Endodermal cell (in vitro differentiated cells): Measurements from ENCODE around the gene ALDH1A1. TPM values are rescaled to one million over a fixed set of nuclear protein-coding genes. Genes with fewer than 3 reads are reported as not detected.

ENCODE experiments used
- DNase-seq: peaks from one replicate; pipeline ENCODE4 v3.0.0-alpha.2; 2017
- H3K27ac ChIP-seq: 2 replicates; pipeline ENCODE4 v1.5.1; 2013; ENCODE audit warnings: mild to moderate bottlenecking, low read depth, low read length, moderate library complexity
- H3K27me3 ChIP-seq: 2 replicates; pipeline ENCODE4 v1.6.1; 2013; ENCODE audit warnings: mild to moderate bottlenecking, low read length, moderate library complexity; ENCODE audit not compliant: insufficient read depth, control insufficient read depth, poor library complexity, severe bottlenecking
- H3K36me3 ChIP-seq: 2 replicates; pipeline ENCODE4 v1.7.0; 2013; ENCODE audit warnings: mild to moderate bottlenecking, low read length, moderate library complexity; ENCODE audit not compliant: control insufficient read depth, insufficient read depth
- H3K4me1 ChIP-seq: one replicate; pipeline ENCODE4 v1.7.0; 2013; ENCODE audit warnings: low read length; ENCODE audit not compliant: control insufficient read depth, insufficient read depth
- H3K4me3 ChIP-seq: 2 replicates; pipeline ENCODE4 v1.5.1; 2013; ENCODE audit warnings: mild to moderate bottlenecking, low read length, moderate library complexity
- H3K9ac ChIP-seq: 2 replicates; pipeline ENCODE4 v1.6.1; 2013; ENCODE audit warnings: mild to moderate bottlenecking, low read length, moderate library complexity; ENCODE audit not compliant: poor library complexity, severe bottlenecking; ENCODE audit errors: extremely low read depth
- H3K9me3 ChIP-seq: 2 replicates; pipeline ENCODE4 v1.6.1; 2013; ENCODE audit warnings: mild to moderate bottlenecking, low read length, moderate library complexity; ENCODE audit not compliant: control insufficient read depth
- H3K27ac Mint-ChIP-seq: 2 replicates; pipeline ENCODE4 v1.8.0; 2020; ENCODE audit warnings: mixed read lengths
- H3K27me3 Mint-ChIP-seq: 2 replicates; pipeline ENCODE4 v1.8.0; 2021; ENCODE audit warnings: mild to moderate bottlenecking, mixed read lengths; ENCODE audit not compliant: insufficient read depth
- H3K36me3 Mint-ChIP-seq: 2 replicates; pipeline ENCODE4 v1.8.0; 2020; ENCODE audit warnings: low read depth, mixed read lengths
- H3K4me1 Mint-ChIP-seq: 2 replicates; pipeline ENCODE4 v1.8.0; 2020; ENCODE audit warnings: mixed read lengths
- H3K4me3 Mint-ChIP-seq: 2 replicates; pipeline ENCODE4 v1.8.0; 2020; ENCODE audit warnings: mild to moderate bottlenecking, moderate library complexity, mixed read lengths
- H3K9me3 Mint-ChIP-seq: 2 replicates; pipeline ENCODE4 v1.8.0; 2020; ENCODE audit warnings: mild to moderate bottlenecking, mixed read lengths
- CTCF ChIP-seq: fragments of 200-600 bp; sonication (generic); conservative IDR thresholded peaks from 2 replicates; pipeline ENCODE4 v1.5.0; 2021; ENCODE audit warnings: antibody characterized with exemption, mild to moderate bottlenecking
- WGBS, 2 experiments: methylation state at CpG; one replicate each; pipeline versions ENCODE4 v1.1.5 to v1.1.7; 2013; ENCODE audit warnings: missing lambda C conversion rate in 2 of 2, mixed read lengths in 1 of 2; ENCODE audit not compliant: insufficient coverage in 1 of 2, insufficient read length in 1 of 2; 5-methylcytosine and 5-hydroxymethylcytosine counted together
- total RNA-seq, 2 donors: library from RNA; stranded (reverse); fragmentation: NEBNext Ultra II Directional in 1 of 2; extraction: Animal tissue kit (Norgen Biotek cat#: 25700) in 1 of 2; gene quantifications; 2 replicates in 1 of 2; 3 replicates in 1 of 2; pipeline ENCODE4 v1.2.1, GENCODE V29; 2021

The ALDH1A1 gene
- total RNA-seq, 2 donors from 2014 or later = 3.5 to 4.6 TPM

- H3K9me3 Mint-ChIP-seq = peaks cover 6% of the 10 kb centered on the region
- no peak for DNase-seq
- no peaks in the 10 kb centered on the region for H3K4me1 ChIP-seq
- H3K27ac ChIP-seq = no peak overlapping the region
- no peak overlapping the region for H3K4me3 Mint-ChIP-seq
- peaks cover 12% of the 10 kb centered on the region for H3K4me1 Mint-ChIP-seq
- no peaks in the 10 kb centered on the region for H3K27me3 ChIP-seq
- no peak for TF ChIP-seq CTCF
- no peak overlapping the region for H3K9ac ChIP-seq
- H3K36me3 ChIP-seq = no peaks in the 10 kb centered on the region
- 88 to 100% methylated on average over 2 of the region's 2 CpGs for WGBS, 2 experiments
- H3K4me3 ChIP-seq = no peak overlapping the region
- H3K27me3 Mint-ChIP-seq = peaks cover 2% of the 10 kb centered on the region
- H3K27ac Mint-ChIP-seq = no peak overlapping the region
- no peaks in the 10 kb centered on the region for H3K36me3 Mint-ChIP-seq
- no peaks in the 10 kb centered on the region for H3K9me3 ChIP-seq
Observed at GRCh38 chr9:72872718-72873117, 80.1 kb downstream of the ALDH1A1 start.

GRCh38 chr9:72871685-72872084, 81.2 kb downstream of the ALDH1A1 start:
- 72% methylated on average over 3 of the region's 3 CpGs; no CpG with 5 or more reads in 1 of the 2 experiments for WGBS, 2 experiments
- H3K4me3 Mint-ChIP-seq = no peak overlapping the region
- peaks cover 4% of the 10 kb centered on the region for H3K4me1 Mint-ChIP-seq
- TF ChIP-seq CTCF = peak; percentile 80
- Histone ChIP-seq H3K27me3 (peaks cover 8% of the 10 kb centered on the region), H3K9me3 (peaks cover 7% of the 10 kb centered on the region), H3K9ac (no peak overlapping the region), H3K4me1 (no peaks in the 10 kb centered on the region), H3K4me3 (no peak overlapping the region), H3K27ac (no peak overlapping the region), H3K36me3 (no peaks in the 10 kb centered on the region)
- DNase-seq = no peak
- H3K36me3 Mint-ChIP-seq = peaks cover 3% of the 10 kb centered on the region
- H3K27ac Mint-ChIP-seq = no peak overlapping the region
- H3K9me3 Mint-ChIP-seq = peaks cover 13% of the 10 kb centered on the region
- H3K27me3 Mint-ChIP-seq = peaks cover 8% of the 10 kb centered on the region

GRCh38 chr9:72864327-72864726, 88.5 kb downstream of the ALDH1A1 start:
- no peak overlapping the region for H3K4me3 Mint-ChIP-seq
- Histone ChIP-seq H3K27ac (no peak overlapping the region), H3K27me3 (peaks cover 61% of the 10 kb centered on the region), H3K4me1 (no peaks in the 10 kb centered on the region), H3K36me3 (no peaks in the 10 kb centered on the region), H3K4me3 (no peak overlapping the region), H3K9me3 (peaks cover 10% of the 10 kb centered on the region), H3K9ac (no peak overlapping the region)
- H3K27ac Mint-ChIP-seq = no peak overlapping the region
- peaks cover 3% of the 10 kb centered on the region for H3K36me3 Mint-ChIP-seq
- DNase-seq = no peak
- 80% methylated on average over 1 of the region's 1 CpG; no CpG with 5 or more reads in 1 of the 2 experiments for WGBS, 2 experiments
- H3K4me1 Mint-ChIP-seq = peaks cover 19% of the 10 kb centered on the region
- H3K27me3 Mint-ChIP-seq = peaks cover 39% of the 10 kb centered on the region
- peaks cover 16% of the 10 kb centered on the region for H3K9me3 Mint-ChIP-seq
- TF ChIP-seq CTCF = no peak
